HCT116 (cell line): ENCODE results near the gene AMPD3. TPM values are rescaled to one million over a fixed set of nuclear protein-coding genes. Genes with fewer than 3 reads are reported as not detected.

Source experiments
- ATAC-seq: fragments of 200-7000 bp; cut with Tn5 transposase; 2 replicates; pipeline ENCODE4 v1.9.1; 2020; ENCODE audit warnings: mild to moderate bottlenecking, moderate library complexity
- BruUV-seq: library from RNA; stranded (reverse); fragments of 400-500 nt; replicated peaks from 2 replicates; lab custom pipeline; 2021; lab: Mats Ljungman, UMichigan
- CTCF ChIA-PET: fragments of 300-600 bp; sonication (Branson Sonifier 250); formaldehyde crosslinking; loops from one replicate; lab custom pipeline; 2021; ENCODE audit warnings: antibody characterized with exemption; lab: Charles Lee
- POLR2A ChIA-PET: fragments of 300-600, 350-600 bp; sonication (Branson Sonifier 250); formaldehyde crosslinking; loops from one replicate; lab custom pipeline; 2021; ENCODE audit warnings: antibody characterized with exemption; lab: Charles Lee
- RAD21 ChIA-PET, 2 experiments: fragments of 300-600 bp; sonication (Branson Sonifier 250); formaldehyde crosslinking; loops; one replicate each; lab custom pipeline; 2023; ENCODE audit warnings: low total read pairs in 2 of 2; ENCODE audit not compliant: uncharacterized antibody in 2 of 2, unreplicated experiment in 2 of 2, low non-redundant PET in 1 of 2; lab: Charles Lee
- DNase-seq: peaks from one replicate; pipeline ENCODE4 v3.0.0-alpha.2; 2010; ENCODE audit warnings: low read depth, low spot score
- H2AFZ ChIP-seq: fragments of 200-600 bp; shearing (Covaris generic), sonication (generic); 2 replicates; pipeline ENCODE4 v1.6.1; 2017; ENCODE audit warnings: low read depth, mixed run types, mixed read lengths, antibody characterized with exemption, low read length; ENCODE audit not compliant: poor library complexity, severe bottlenecking
- H3K27ac ChIP-seq: 2 replicates; pipeline ENCODE4 v1.5.1; 2012; ENCODE audit warnings: low read depth, low read length
- H3K27me3 ChIP-seq: fragments of 200-600 bp; sonication (generic); 2 replicates; pipeline ENCODE4 v1.6.1; 2016; ENCODE audit warnings: mixed run types, low read length, mixed read lengths; ENCODE audit not compliant: insufficient read depth
- H3K36me3 ChIP-seq, 2 experiments: fragments of 200-500 bp in 1 of 2; fragments of 200-600 bp in 1 of 2; sonication (Bioruptor generic) in 1 of 2; sonication (generic) in 1 of 2; 2 replicates each; pipeline versions ENCODE4 v1.5.1 to v1.6.1; 2014 to 2016; ENCODE audit warnings: low read length in 2 of 2, inconsistent platforms in 1 of 2, mixed read lengths in 1 of 2, mixed run types in 1 of 2; ENCODE audit not compliant: insufficient read depth in 2 of 2, control insufficient read depth in 1 of 2
- H3K4me1 ChIP-seq, 2 experiments: fragments of 200-600 bp in 1 of 2; sonication (generic) in 1 of 2; 2 replicates each; pipeline versions ENCODE4 v1.5.1 to v1.6.1; 2012 to 2017; ENCODE audit warnings: low read length in 2 of 2, inconsistent platforms in 1 of 2, mild to moderate bottlenecking in 1 of 2, mixed read lengths in 1 of 2, mixed run types in 1 of 2, moderate library complexity in 1 of 2; ENCODE audit not compliant: insufficient read depth in 2 of 2, control insufficient read depth in 1 of 2
- H3K4me2 ChIP-seq: fragments of 200-600 bp; sonication (generic); 2 replicates; pipeline ENCODE4 v1.6.1; 2017; ENCODE audit warnings: mixed run types, low read length, mixed read lengths
- H3K4me3 ChIP-seq, 2 experiments: fragments of 200-600 bp in 1 of 2; sonication (generic) in 1 of 2; replicated peaks in 1 of 2; 2 replicates each; pipeline ENCODE4 v1.5.1; 2011 to 2016; ENCODE audit warnings: low read length in 2 of 2, control low read depth in 1 of 2, low read depth in 1 of 2, mild to moderate bottlenecking in 1 of 2, mixed read lengths in 1 of 2, mixed run types in 1 of 2
- H3K79me2 ChIP-seq: fragments of 200-600 bp; sonication (generic); 2 replicates; pipeline ENCODE4 v1.6.1; 2017; ENCODE audit warnings: mild to moderate bottlenecking, mixed run types, low read length, moderate library complexity, mixed read lengths; ENCODE audit not compliant: insufficient read depth
- H3K9ac ChIP-seq: fragments of 200-600 bp; sonication (generic); 2 replicates; pipeline ENCODE4 v1.6.1; 2016; ENCODE audit warnings: low read length, mixed read lengths
- H3K9me2 ChIP-seq: fragments of 200-600 bp; sonication (generic), shearing (Covaris generic); 2 replicates; pipeline ENCODE4 v1.6.1; 2017; ENCODE audit warnings: mixed run types, mild to moderate bottlenecking, moderate library complexity; ENCODE audit not compliant: insufficient read depth
- H3K9me3 ChIP-seq, 2 experiments: fragments of 200-500 bp in 1 of 2; fragments of 200-600 bp in 1 of 2; sonication (Bioruptor generic) in 1 of 2; sonication (generic) in 1 of 2; 2 replicates each; pipeline ENCODE4 v1.6.1; 2014 to 2017; ENCODE audit warnings: low read length in 2 of 2, mixed read lengths in 2 of 2, inconsistent platforms in 1 of 2, low read depth in 1 of 2, mild to moderate bottlenecking in 1 of 2, mixed run types in 1 of 2, moderate library complexity in 1 of 2; ENCODE audit not compliant: control insufficient read depth in 1 of 2, insufficient read depth in 1 of 2
- H4K20me1 ChIP-seq: fragments of 200-600 bp; sonication (generic), shearing (Covaris generic); 2 replicates; pipeline ENCODE4 v1.6.1; 2017; ENCODE audit warnings: mixed run types, mild to moderate bottlenecking, moderate library complexity; ENCODE audit not compliant: insufficient read depth
- CBX3 ChIP-seq: IDR thresholded peaks from 2 replicates; pipeline ENCODE4 v1.6.1; 2012; ENCODE audit warnings: low read depth
- CTCF ChIP-seq, 3 experiments: fragments of 200-600 bp in 1 of 3; sonication (generic) in 1 of 3; IDR thresholded peaks in 2 of 3; conservative IDR thresholded peaks in 1 of 3; 2 replicates each; pipeline ENCODE4 v1.5.1; 2012 to 2017; ENCODE audit warnings: low read depth in 2 of 3, low read length in 2 of 3, antibody characterized with exemption in 1 of 3, borderline replicate concordance in 1 of 3, control low read depth in 1 of 3, mild to moderate bottlenecking in 1 of 3, mixed read lengths in 1 of 3, mixed run types in 1 of 3, moderate library complexity in 1 of 3; ENCODE audit not compliant: insufficient read depth in 1 of 3
- ELF1 ChIP-seq: IDR thresholded peaks from 2 replicates; pipeline ENCODE4 v1.6.1; 2012; ENCODE audit warnings: low read depth, borderline replicate concordance
- JUND ChIP-seq: IDR thresholded peaks from 2 replicates; pipeline ENCODE4 v1.6.1; 2012
- POLR2A ChIP-seq: IDR thresholded peaks from 2 replicates; pipeline ENCODE4 v1.7.0; 2011; ENCODE audit warnings: borderline replicate concordance; ENCODE audit not compliant: insufficient read depth, insufficient read length; ENCODE audit errors: extremely low read depth
- POLR2AphosphoS5 ChIP-seq: IDR thresholded peaks from 2 replicates; pipeline ENCODE4 v1.6.1; 2011; ENCODE audit warnings: mild to moderate bottlenecking, low read depth, low read length, moderate library complexity
- RAD21 ChIP-seq: IDR thresholded peaks from 2 replicates; pipeline ENCODE4 v1.6.1; 2012; ENCODE audit warnings: low read depth, mild to moderate bottlenecking
- REST ChIP-seq: IDR thresholded peaks from 2 replicates; pipeline ENCODE4 v1.6.1; 2012; ENCODE audit warnings: low read depth
- SP1 ChIP-seq: IDR thresholded peaks from 2 replicates; pipeline ENCODE4 v1.6.1; 2012; ENCODE audit warnings: low read depth
- SRF ChIP-seq: IDR thresholded peaks from 2 replicates; pipeline ENCODE4 v1.6.1; 2012; ENCODE audit warnings: low read depth
- TCF7L2 ChIP-seq: IDR thresholded peaks from 2 replicates; pipeline ENCODE4 v1.7.0; 2011; ENCODE audit warnings: borderline replicate concordance, inconsistent platforms; ENCODE audit not compliant: insufficient read depth, insufficient read length; ENCODE audit errors: extremely low read depth
- ZFX ChIP-seq: fragments of 450-650 bp; IDR thresholded peaks from 2 replicates; pipeline ENCODE4 v1.6.1; 2017
- intact Hi-C: fragments of 100-400 bp; cut with micrococcal nuclease; formaldehyde crosslinking; loops from 2 replicates; pipeline ENCODE4 v1.10.0; 2022
- total RNA-seq: library from RNA; stranded (reverse); gene quantifications from one replicate; pipeline ENCODE4 v1.2.1, GENCODE V29; 2021; ENCODE audit not compliant: unreplicated experiment
- TF ChIP-seq, protein P1 (sequence below): IDR thresholded peaks from 2 replicates; pipeline ENCODE4 v1.6.1; 2012

The AMPD3 gene
- total RNA-seq, 1 experiment from 2014 or later, result 25.9 TPM

DNA sequence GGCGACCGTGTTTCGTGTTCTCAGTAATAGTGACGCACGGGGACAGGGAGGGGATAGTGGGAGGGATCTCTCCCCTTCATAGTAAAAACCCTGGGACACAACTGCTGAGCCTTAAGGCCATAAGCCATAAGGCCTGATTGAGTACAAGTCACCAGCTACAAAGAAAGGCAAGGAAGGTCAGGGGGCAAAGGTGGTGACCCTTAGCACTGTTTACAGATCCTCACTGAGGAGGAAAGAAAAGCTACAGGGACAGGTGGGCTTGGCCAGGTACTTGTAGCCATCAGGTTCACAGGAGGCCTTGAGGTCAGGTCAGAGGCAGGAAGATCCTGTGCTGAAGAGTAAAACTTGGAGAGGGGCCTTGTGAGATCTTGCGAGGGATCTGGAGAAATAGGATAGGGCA, 15.1 kb upstream of the AMPD3 start (continued):
- no peak for TF ChIP-seq SP1
- no peak for TF ChIP-seq ELF1
- no peak for TF ChIP-seq CBX3
- TF ChIP-seq JUND, result no peak
- TF ChIP-seq ZFX, result no peak
- TF ChIP-seq, protein P1, sequence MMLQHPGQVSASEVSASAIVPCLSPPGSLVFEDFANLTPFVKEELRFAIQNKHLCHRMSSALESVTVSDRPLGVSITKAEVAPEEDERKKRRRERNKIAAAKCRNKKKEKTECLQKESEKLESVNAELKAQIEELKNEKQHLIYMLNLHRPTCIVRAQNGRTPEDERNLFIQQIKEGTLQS, result no peak

- Histone ChIP-seq H3K9me3 (no peaks in the 10 kb centered on the region), H2AFZ (no peak overlapping the region), H3K27me3 (no peaks in the 10 kb centered on the region), H3K79me2 (no peaks in the 10 kb centered on the region), H3K9ac (no peak overlapping the region), H3K4me2 (no peak overlapping the region), H3K4me3 (no peak overlapping the region), H3K36me3 (no peaks in the 10 kb centered on the region), H3K9me2 (no peaks in the 10 kb centered on the region), H3K27ac (no peak overlapping the region), H4K20me1 (no peaks in the 10 kb centered on the region), H3K4me1 (peaks cover 0 to 13% of the 10 kb centered on the region in 2 experiments; a peak in 1 of 4 replicates)
- ChIA-PET POLR2A (interaction anchor here (1.0 kb wide), 1 partner anchor 11 kb away, joined by 4 read pairs; no protein-coding TSS in a partner anchor), CTCF (interaction anchor here (2.6 kb wide), 1 partner anchor 74 kb away, joined by 5 read pairs; no protein-coding TSS in a partner anchor), RAD21 (no interaction called here)
- DNase-seq (no peak), ATAC-seq (no peak)
- no peak for TF ChIP-seq SP1
- TF ChIP-seq TCF7L2, result no peak
- no peak for TF ChIP-seq POLR2A
- no peak for TF ChIP-seq CTCF (IDR thresholded peaks at IDR 0.05 in 2 of 3, conservative IDR thresholded peaks at IDR 0.05 in 1 of 3; ENCODE audit: borderline replicate concordance in 1 of 3, insufficient read depth in 1 of 3, low read depth in 2 of 3, low read length in 2 of 3)
- TF ChIP-seq SRF, result no peak
- no peak for TF ChIP-seq ZFX
- TF ChIP-seq CBX3, result no peak
- TF ChIP-seq REST, result no peak
- TF ChIP-seq ELF1, result no peak
- TF ChIP-seq RAD21, result no peak
- no peak for TF ChIP-seq POLR2AphosphoS5
- BruUV-seq, result no TSS peak
- intact Hi-C loops, result no loop called here
Observed at GRCh38 chr11:10440401-10440800, 14.7 kb upstream of the AMPD3 start.
